C1 segment of cervical spinal cord (tissue), 14 donors: ENCODE data around the gene KIZ.

Experiments used
- DNase-seq, 14 donors: peaks; one replicate each; lab custom pipeline; 2025; lab: John Stamatoyannopoulos, UW

KIZ gene

DNA sequence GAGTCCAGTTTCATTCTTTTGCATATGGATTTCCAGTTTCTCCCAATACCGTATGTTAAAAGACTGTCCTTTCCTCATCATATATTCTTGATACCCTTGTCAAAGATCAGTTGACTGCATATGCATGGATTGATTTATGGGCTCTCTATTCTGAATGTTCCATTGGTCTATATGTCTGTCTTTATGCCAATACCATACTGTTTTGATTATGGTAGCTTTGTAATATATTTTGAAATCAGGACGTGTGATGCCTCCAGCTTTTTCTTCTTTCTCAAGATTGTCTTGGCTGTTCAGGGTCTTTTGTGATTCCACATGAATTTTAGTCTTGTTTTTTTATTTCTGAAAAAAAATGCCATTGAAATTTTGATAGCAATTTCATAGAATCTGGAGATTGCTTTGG lies 51.9 kb downstream of the KIZ start:
- DNase-seq = no peak

DNA sequence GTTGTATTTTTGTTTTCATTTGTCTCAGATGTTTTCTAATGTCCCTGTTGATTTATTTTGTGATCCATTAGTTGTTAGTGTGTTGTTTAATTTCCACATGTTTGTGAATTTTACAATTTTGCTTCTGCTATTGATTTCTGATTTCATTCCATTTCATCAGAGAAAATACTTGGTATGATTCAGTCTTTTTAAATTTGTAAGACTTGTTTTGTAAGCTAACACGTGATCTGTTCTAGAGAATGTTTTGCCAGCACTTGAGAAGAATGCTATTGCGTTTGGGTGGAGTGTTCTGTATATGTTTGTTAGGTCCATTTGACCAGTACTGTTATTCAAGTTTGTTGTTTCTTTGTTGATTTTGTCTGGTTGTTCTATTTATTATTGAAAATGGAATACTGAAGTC lies 53.9 kb downstream of the KIZ start:
- no peak for DNase-seq

GRCh38 chr20:21180248-21180647 lies 54.4 kb downstream of the KIZ start:
- DNase-seq = no peak

GRCh38 chr20:21181028-21181427 lies 55.1 kb downstream of the KIZ start:
- DNase-seq = no peak

- DNase-seq = no peak
Measured at GRCh38 chr20:21182832-21183563, 57.1 kb downstream of the KIZ start.

DNA sequence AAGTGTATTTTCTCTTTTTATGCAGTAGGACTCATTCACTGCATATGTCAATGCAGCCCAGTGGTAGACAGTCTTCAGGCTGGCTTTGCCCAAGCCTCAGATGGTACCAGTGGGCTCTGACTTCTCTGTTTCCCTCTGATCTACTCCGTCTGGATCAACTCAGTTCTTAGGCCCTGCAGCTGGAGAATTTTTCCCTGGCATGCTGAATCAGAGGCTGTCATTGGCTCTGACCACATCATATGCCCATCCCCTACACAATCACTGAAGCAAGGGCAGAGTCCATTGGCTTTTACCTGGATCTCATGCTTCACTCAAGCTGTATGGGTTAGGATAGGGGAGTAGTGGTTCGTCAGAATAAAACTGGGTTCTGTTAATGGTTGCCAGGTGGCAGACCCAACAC lies 57.8 kb downstream of the KIZ start:
- DNase-seq = no peak

- no peak for DNase-seq
Measured at GRCh38 chr20:21184819-21185218, 58.9 kb downstream of the KIZ start.

DNA sequence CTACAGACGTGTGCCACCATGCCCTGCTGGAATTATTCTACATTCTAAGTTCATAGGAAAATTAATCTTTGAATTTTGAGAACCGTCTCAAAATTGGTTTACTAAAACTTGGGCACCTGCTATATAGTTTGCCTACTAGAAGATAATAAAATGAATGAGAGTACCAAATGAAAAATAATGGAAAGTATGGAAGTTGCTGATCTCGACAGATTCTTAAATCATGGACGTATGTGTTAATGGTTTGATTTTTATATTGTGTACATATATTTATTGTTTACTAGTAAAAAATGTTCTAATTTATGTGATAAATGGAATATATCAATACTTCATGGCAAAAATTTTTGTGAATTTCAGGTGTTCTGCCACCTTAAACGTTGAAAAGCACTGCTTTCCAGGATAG lies 60.0 kb downstream of the KIZ start:
- no peak for DNase-seq

DNA sequence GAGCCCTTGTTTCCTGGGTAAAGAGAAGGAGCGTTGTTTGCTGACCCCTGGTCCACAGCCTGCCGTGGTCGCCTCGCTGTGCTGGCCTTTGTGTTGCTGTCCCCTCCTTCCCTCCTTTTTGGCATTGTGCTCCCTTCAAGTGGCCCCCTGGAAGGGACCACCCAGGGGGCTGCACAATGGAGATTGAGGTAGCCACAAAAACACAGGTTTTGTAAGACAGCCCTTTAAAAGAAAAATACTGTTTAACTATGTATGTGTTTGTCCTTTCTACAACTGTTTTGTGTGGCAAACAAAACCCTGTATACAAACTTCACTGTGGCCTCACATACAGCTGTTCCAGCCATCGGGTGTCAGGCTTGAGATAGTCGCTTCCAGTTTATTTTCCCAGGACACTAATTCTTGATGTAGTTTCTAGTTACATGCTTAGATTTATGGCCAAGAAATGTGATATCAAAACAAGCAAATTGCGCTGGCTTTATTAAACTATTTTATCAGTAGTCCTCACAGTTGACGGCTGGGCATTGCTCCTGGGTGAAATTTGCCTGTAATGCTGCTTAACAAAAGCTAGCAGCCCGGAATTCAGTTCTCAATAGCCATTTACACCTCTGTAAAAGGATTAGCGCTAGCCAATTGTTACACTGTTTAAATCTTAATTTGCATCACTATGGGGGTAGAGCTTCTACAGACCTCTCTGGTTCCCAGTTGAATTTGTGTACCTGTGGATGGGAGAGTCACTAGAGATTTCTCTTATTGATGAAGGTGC lies 64.1 kb downstream of the KIZ start:
- DNase-seq = peak in 1 of 14 donors; percentile 11

- no peak for DNase-seq
Measured at GRCh38 chr20:21190869-21191268, 65.0 kb downstream of the KIZ start.

DNA sequence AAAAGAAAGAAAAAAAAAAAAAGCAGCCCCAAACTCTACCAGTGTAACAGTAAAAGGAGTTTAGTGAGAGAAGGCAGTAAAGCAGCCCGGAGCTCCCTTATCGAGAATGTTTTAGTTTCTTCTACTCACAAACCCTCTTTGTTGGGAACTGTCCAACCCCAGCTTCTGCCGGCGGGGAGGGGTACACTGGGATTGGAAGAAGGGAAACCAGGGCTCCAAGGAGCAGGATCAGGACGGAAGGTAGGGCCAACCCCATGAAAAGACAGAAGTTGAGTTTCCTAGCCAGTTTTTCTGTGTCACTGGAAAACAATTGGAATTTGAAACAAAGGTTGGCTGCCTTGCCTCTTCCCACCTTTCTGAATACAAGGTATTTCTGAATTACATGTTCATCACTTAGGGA lies 66.0 kb downstream of the KIZ start:
- DNase-seq = no peak

DNA sequence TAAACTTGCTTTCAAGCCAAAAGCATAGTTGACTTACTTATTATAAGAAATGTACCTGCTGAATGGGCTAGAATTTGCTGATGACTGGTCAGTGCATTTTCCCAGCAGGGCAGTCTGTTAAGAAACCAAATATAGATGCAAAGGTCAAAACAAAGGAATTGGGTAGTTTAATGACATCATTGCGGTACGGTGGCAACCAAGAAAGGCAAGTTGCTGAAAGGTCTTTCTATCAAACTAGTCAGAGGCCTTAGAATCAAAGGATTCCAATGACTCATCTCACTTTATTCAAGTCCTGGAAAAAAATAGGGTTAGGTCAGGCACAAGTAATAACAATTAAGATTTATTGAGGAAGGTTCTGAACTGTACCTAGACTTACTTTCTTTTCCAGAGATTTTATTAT lies 76.4 kb downstream of the KIZ start:
- peak in 1 of 14 donors; percentile 4 for DNase-seq

GRCh38 chr20:21203088-21203656 lies 77.3 kb downstream of the KIZ start:
- no peak for DNase-seq

GRCh38 chr20:21206584-21206983 lies 80.7 kb downstream of the KIZ start:
- no peak for DNase-seq

DNA sequence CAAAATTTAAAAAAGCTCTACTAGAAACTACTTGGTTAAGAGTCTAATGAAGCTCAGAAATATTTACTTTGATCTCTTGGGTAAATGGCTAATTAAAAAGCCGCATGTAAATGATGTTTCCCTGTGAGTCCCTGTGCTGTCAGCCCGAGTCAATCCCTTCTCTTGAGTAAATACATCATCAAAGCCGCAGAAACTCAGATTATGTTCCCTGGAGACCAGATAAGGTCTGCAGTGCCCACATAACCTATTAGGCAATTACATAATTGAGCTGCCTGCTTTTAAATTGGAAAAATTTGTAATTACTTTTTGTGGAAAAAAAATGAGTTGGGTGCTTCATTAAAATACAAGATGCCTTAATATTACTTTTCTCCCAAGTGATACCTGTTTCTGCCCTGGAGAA lies 83.1 kb downstream of the KIZ start:
- no peak for DNase-seq

DNA sequence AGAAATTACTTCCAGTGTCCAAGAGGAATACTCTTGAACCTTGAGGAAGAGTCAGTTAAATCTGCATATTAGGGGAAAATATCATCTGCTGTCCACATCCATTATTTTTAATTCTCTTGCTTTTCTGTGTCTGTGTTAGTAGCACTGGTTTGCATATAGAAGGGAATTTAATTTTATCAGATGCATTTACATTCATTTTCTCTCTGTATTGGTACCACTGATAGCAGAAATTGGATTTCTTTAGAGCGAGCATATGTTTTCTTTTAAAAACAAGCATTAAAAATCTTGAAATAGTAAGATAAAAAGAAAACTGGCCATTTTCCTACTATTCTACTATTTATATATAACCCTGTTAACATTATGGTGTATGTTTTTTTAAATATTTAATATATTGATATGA lies 83.8 kb downstream of the KIZ start:
- DNase-seq = no peak

DNA sequence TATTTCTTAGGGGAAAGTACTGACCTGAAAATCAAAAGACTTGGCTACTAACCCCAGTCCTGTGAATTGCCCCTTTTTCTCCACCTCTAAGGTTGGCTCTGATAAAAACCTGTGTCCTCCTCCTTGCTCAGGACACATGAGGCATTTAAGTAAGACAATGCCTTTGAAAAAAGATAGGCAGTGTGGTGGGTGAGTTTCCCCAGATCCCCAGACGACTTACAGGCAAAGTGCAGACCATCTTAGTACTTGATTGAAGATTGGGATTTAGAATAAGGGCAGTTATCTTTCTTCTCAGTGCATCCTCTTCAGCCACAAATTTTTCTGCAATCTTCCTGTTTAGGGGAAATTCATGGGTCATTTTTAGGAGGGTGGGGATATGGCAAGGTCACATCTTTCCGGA lies 87.8 kb downstream of the KIZ start:
- no peak for DNase-seq

- no peak for DNase-seq
Measured at GRCh38 chr20:21214431-21214830, 88.5 kb downstream of the KIZ start.

DNA sequence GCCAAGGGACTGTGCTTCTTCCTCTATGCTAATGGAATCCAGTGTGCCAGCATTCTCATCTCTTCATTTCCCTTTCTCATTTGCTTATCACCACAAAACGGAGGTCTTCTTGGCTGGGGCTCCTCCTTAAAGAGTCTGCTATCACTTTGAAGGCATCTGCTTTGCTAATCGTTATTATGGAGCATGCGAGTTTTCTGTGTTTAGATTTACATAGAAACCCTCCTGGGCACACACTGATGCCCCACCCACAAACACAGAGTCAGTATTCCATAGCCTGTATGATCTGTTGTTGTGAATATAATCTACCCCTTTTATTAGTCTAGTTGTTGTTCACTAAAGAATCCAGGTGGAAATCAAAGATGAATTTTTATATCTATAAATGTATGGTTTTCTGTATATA lies 93.8 kb downstream of the KIZ start:
- DNase-seq = no peak

GRCh38 chr20:21224217-21224616 lies 98.3 kb downstream of the KIZ start:
- no peak for DNase-seq

- no peak for DNase-seq
Measured at GRCh38 chr20:21225215-21225947, 99.5 kb downstream of the KIZ start.

DNA sequence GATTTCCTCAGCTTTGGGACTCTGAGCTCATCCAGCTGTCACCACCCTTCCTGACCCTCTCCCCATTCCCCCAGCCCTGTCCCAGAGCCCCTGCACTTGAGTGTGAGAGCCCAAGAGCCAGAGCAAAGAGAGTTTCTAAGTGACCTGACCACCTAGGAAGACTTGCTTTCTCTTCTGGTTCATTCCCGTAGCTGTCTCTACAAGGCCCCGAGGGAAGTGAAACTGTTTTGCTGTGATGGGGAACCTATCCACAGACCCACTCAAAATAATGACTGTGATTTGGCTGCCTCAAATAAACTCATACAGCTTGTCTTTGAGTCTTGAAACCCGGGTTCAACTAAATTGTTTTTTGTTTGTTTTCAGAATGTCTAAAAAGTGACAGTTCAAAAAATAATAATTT lies 102.6 kb downstream of the KIZ start:
- no peak for DNase-seq
